Fibroblast of pulmonary artery (primary cell): Measurements from ENCODE around the gene ZNF26.

Experiments
- DNase-seq: peaks from one replicate; pipeline ENCODE4 v3.0.0-alpha.2; 2010; ENCODE audit warnings: low read depth
- H3K4me3 ChIP-seq: replicated peaks from 2 replicates; pipeline ENCODE4 v1.5.1; 2011; ENCODE audit warnings: low read depth, mild to moderate bottlenecking, control low read depth, low read length, moderate library complexity
- CTCF ChIP-seq: IDR thresholded peaks from 2 replicates; pipeline ENCODE4 v1.5.1; 2011; ENCODE audit warnings: mild to moderate bottlenecking, control low read depth, low read length, inconsistent platforms; ENCODE audit errors: missing control alignments

ZNF26 gene

GRCh38 chr12:132998741-132999140 lies 12.6 kb downstream of the ZNF26 start:
- TF ChIP-seq CTCF: no peak
- no peak for DNase-seq
- H3K4me3 ChIP-seq: no peak overlapping the region

GRCh38 chr12:133010657-133011297 lies 24.6 kb downstream of the ZNF26 start:
- no peak for TF ChIP-seq CTCF
- no peak for DNase-seq
- H3K4me3 ChIP-seq: no peak overlapping the region

- no peak overlapping the region for H3K4me3 ChIP-seq
- TF ChIP-seq CTCF: no peak
- peak; percentile 13 for DNase-seq
These were observed 37.4 kb downstream of the ZNF26 start for GRCh38 chr12:133023566-133023965.

- no peak for TF ChIP-seq CTCF
- DNase-seq: no peak
- no peak overlapping the region for H3K4me3 ChIP-seq
These were observed 40.8 kb downstream of the ZNF26 start for GRCh38 chr12:133026996-133027395.

GRCh38 chr12:133037207-133038005 lies 51.2 kb downstream of the ZNF26 start, which contains the start of gene ZNF84:
TSS of gene ZNF84 (plus strand) at chr12:133037509. CDS start at chr12:133041468, 3,959 bp downstream.
- DNase-seq: peak; percentile 99
- H3K4me3 ChIP-seq: peak within 1 kb of the TSS; percentile 81
- TF ChIP-seq CTCF: no peak

GRCh38 chr12:133038118-133038709 lies 52.0 kb downstream of the ZNF26 start:
- no peak for DNase-seq
- no peak for TF ChIP-seq CTCF

More at GRCh38 chr12:133038118-133038709, 52.0 kb downstream of the ZNF26 start:
- peak overlapping the region; percentile 81 for H3K4me3 ChIP-seq
